Natural killer cell (primary cell): Measurements from ENCODE around the gene AUTS2. TPM values are rescaled to one million over a fixed set of nuclear protein-coding genes. Genes with fewer than 3 reads are reported as not detected.

ENCODE experiments used
- ATAC-seq, 3 donors: fragments of 150-1000 bp in 2 of 3; fragments of 200-7000 bp in 1 of 3; cut with Tn5 transposase; 1 replicate in 1 of 3; 2 replicates in 2 of 3; pipeline ENCODE4 v1.10.0; 2021; ENCODE audit warnings: mild to moderate bottlenecking in 2 of 3, moderate library complexity in 2 of 3
- DNase-seq, 2 donors: peaks; one replicate each; pipeline versions ENCODE4 v3.0.0 to v3.0.0-alpha.2; 2013 to 2021; ENCODE audit warnings: mixed read lengths in 1 of 2
- H3K27ac ChIP-seq: one replicate; pipeline ENCODE4 v1.5.1; 2013; ENCODE audit warnings: mild to moderate bottlenecking, low read length
- H3K27me3 ChIP-seq: one replicate; pipeline ENCODE4 v1.6.1; 2013; ENCODE audit warnings: low read length; ENCODE audit not compliant: control insufficient read depth, insufficient read depth
- H3K36me3 ChIP-seq: one replicate; pipeline ENCODE4 v1.6.1; 2013; ENCODE audit warnings: low read length; ENCODE audit not compliant: control insufficient read depth, insufficient read depth
- H3K4me1 ChIP-seq: one replicate; pipeline ENCODE4 v1.6.1; 2013; ENCODE audit warnings: low read length; ENCODE audit not compliant: control insufficient read depth, insufficient read depth
- H3K4me3 ChIP-seq: one replicate; pipeline ENCODE4 v1.5.1; 2013; ENCODE audit warnings: low read length
- H3K9me3 ChIP-seq: one replicate; pipeline ENCODE4 v1.6.1; 2013; ENCODE audit warnings: low read length; ENCODE audit not compliant: control insufficient read depth, insufficient read depth
- H3K27ac Mint-ChIP-seq, 2 donors: one replicate each; pipeline ENCODE4 v1.8.0; 2022; ENCODE audit warnings: mild to moderate bottlenecking in 2 of 2, mixed read lengths in 2 of 2, moderate library complexity in 1 of 2
- H3K27me3 Mint-ChIP-seq, 2 donors: one replicate each; pipeline ENCODE4 v1.8.0; 2022; ENCODE audit warnings: low read depth in 2 of 2, mixed read lengths in 2 of 2
- H3K36me3 Mint-ChIP-seq: one replicate; pipeline ENCODE4 v1.8.0; 2022; ENCODE audit warnings: mixed read lengths
- H3K4me1 Mint-ChIP-seq, 2 donors: one replicate each; pipeline ENCODE4 v1.8.0; 2022; ENCODE audit warnings: mixed read lengths in 2 of 2
- H3K4me3 Mint-ChIP-seq: one replicate; pipeline ENCODE4 v1.8.0; 2022; ENCODE audit warnings: mild to moderate bottlenecking, moderate library complexity, mixed read lengths
- H3K9me3 Mint-ChIP-seq, 2 donors: one replicate each; pipeline ENCODE4 v1.8.0; 2022; ENCODE audit warnings: mixed read lengths in 2 of 2
- WGBS: methylation state at CpG from one replicate; pipeline ENCODE4 v1.1.7; 2013; ENCODE audit warnings: missing lambda C conversion rate; ENCODE audit not compliant: insufficient coverage; 5-methylcytosine and 5-hydroxymethylcytosine counted together
- intact Hi-C: fragments of 100-400 bp; cut with micrococcal nuclease; formaldehyde crosslinking; loops from one replicate; pipeline ENCODE4 v1.14.2; 2022
- total RNA-seq, 4 donors: library from RNA; stranded (reverse); fragments of 120-200 nt in 1 of 4; gene quantifications; one replicate each; pipeline versions ENCODE4 v1.2.3 to v1.2.4, GENCODE V29; 2013 to 2022
- TF ChIP-seq, protein P1 (sequence below): fragments of 200-600 bp; IDR thresholded peaks from one replicate; pipeline ENCODE4 v1.8.0; 2022; ENCODE audit warnings: antibody characterized with exemption

The AUTS2 gene
- total RNA-seq, 3 donors from 2014 or later (not counting 1 experiment from before 2014, with no cell fraction given) = 147 to 197 (median 155) TPM

DNA sequence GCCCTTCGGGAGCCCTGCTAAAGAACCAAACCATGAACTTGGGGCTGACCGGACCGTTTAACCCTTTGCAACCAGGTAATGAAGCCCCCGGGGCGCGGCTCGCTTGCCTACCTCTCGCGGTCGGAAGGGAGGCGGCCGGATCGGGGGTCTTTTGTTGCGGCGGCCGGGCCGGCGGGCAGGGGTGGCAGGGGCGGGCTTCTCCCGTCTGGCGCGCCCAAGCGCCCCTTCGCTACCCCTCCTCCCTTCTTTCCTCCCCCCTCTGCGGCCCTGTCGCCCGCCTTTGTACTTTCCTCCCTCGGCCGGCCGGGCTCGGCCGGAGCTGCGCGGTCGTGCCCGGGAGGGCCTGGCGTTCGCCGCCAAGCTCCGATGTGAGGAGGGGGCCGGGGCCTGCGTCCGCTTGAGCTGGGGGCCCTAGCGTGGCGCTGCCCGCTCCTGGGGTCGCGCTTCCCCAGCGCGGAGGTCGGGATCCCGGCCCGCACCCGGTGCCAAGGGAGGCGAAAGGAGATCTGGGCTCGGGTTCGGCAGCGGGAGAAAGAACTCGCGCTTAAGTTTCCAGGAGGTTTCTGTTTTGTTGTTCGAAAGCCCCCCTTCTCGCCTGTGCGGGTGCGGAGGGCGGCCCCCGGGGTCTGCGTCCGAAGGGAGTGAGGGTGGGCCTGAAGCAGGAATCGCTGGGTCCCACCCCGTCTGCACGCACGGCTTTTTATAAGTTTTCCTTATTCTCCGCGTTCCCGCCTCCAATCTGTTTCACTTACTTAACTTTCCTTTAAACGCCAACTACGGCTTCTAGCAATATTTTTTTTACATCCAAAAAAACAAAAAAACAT lies 1096.9 kb downstream of the AUTS2 start:
- peaks cover 6% of the 10 kb centered on the region for H3K36me3 Mint-ChIP-seq
- intact Hi-C loops = loop anchor here (1.0 to 10.0 kb wide), 10 partner anchors 16 to 630 kb away; no protein-coding TSS in a partner anchor
- Histone ChIP-seq H3K4me3 (peak overlapping the region; percentile 90), H3K9me3 (no peaks in the 10 kb centered on the region), H3K36me3 (peaks cover 13% of the 10 kb centered on the region), H3K4me1 (peaks cover 18% of the 10 kb centered on the region), H3K27ac (peak overlapping the region; percentile 74), H3K27me3 (no peaks in the 10 kb centered on the region)
- DNase-seq (peak in 1 of 2 donors; percentile 22), ATAC-seq (no peak)
- WGBS = under 1% methylated on average over 77 of the region's 77 CpGs
- H3K4me1 Mint-ChIP-seq = peaks cover 41 to 48% of the 10 kb centered on the region in 2 donors
- peak overlapping the region; percentile 100 for H3K4me3 Mint-ChIP-seq
- H3K9me3 Mint-ChIP-seq = no peaks in the 10 kb centered on the region
- H3K27me3 Mint-ChIP-seq = no peaks in the 10 kb centered on the region
- TF ChIP-seq, protein P1, sequence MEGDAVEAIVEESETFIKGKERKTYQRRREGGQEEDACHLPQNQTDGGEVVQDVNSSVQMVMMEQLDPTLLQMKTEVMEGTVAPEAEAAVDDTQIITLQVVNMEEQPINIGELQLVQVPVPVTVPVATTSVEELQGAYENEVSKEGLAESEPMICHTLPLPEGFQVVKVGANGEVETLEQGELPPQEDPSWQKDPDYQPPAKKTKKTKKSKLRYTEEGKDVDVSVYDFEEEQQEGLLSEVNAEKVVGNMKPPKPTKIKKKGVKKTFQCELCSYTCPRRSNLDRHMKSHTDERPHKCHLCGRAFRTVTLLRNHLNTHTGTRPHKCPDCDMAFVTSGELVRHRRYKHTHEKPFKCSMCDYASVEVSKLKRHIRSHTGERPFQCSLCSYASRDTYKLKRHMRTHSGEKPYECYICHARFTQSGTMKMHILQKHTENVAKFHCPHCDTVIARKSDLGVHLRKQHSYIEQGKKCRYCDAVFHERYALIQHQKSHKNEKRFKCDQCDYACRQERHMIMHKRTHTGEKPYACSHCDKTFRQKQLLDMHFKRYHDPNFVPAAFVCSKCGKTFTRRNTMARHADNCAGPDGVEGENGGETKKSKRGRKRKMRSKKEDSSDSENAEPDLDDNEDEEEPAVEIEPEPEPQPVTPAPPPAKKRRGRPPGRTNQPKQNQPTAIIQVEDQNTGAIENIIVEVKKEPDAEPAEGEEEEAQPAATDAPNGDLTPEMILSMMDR = no peak
- H3K27ac Mint-ChIP-seq = peak overlapping the region; percentile 83 to 96

DNA sequence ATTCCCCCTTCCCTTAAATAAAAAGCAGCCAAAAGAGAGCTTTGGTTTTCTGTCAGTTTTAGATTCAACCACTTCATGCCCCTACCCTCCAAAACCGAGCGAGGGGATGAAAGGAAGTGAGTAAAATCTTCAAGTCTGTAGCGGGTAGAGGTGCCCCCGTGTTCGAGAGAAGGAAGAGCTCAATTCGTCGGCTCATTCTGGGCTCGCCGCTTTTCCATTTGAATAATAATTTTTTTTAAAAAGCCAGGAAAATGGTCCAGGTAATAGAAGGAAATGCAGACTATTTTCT lies 1097.5 kb downstream of the AUTS2 start:
- TF ChIP-seq, protein P1 = no peak
- H3K4me1 Mint-ChIP-seq = peaks cover 41 to 48% of the 10 kb centered on the region in 2 donors
- H3K27ac ChIP-seq = no peak overlapping the region
- no peaks in the 10 kb centered on the region for H3K9me3 ChIP-seq
- H3K9me3 Mint-ChIP-seq = no peaks in the 10 kb centered on the region
- H3K4me1 ChIP-seq = peaks cover 18% of the 10 kb centered on the region
- peaks cover 13% of the 10 kb centered on the region for H3K36me3 ChIP-seq
- peak overlapping the region; percentile 83 to 96 for H3K27ac Mint-ChIP-seq
- ATAC-seq = no peak
- peak overlapping the region; percentile 100 for H3K4me3 Mint-ChIP-seq
- H3K27me3 Mint-ChIP-seq = no peaks in the 10 kb centered on the region
- WGBS = 4% methylated on average over 7 of the region's 9 CpGs
- H3K4me3 ChIP-seq = peak overlapping the region; percentile 90
- DNase-seq = peak in 1 of 2 donors; percentile 52
- peaks cover 6% of the 10 kb centered on the region for H3K36me3 Mint-ChIP-seq
- intact Hi-C loops = loop anchor here (1.0 to 10.0 kb wide), 10 partner anchors 17 to 631 kb away; no protein-coding TSS in a partner anchor
- H3K27me3 ChIP-seq = no peaks in the 10 kb centered on the region

DNA sequence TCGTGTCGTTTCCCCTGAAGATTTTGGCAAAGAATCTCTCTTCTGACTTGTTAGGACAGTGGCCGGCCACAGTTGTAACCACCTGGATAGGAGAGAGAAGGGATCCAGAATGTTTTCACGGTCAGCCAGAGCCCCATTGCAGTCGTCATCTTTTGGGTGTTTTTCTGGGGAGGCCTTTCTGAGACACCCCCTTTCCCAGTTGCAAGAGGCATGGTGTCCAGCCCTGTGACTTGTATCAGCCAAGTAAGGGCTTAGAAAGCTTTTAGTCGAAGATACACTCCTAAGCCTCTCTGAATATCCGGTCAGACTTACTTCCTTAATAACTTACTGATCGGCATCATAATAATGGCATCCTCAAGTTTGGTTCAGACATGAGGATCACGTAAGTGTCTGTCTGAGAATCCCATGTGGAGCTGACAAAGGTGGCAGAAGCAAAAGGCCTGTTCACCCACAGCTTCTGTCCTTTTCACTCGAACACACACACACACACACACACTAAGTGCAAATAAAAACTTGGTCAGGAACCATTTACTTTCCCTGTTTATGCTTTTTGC lies 1098.0 kb downstream of the AUTS2 start:
- H3K27me3 Mint-ChIP-seq = no peaks in the 10 kb centered on the region
- no peaks in the 10 kb centered on the region for H3K9me3 Mint-ChIP-seq
- intact Hi-C loops = loop anchor here (5.0 to 10.0 kb wide), 8 partner anchors 99 to 631 kb away; no protein-coding TSS in a partner anchor
- TF ChIP-seq, protein P1 = no peak
- 55% methylated on average over 10 of the region's 10 CpGs for WGBS
- DNase-seq (peak in 1 of 2 donors; percentile 22), ATAC-seq (no peak)
- Histone ChIP-seq H3K4me3 (peak overlapping the region; percentile 90), H3K9me3 (no peaks in the 10 kb centered on the region), H3K4me1 (peaks cover 18% of the 10 kb centered on the region), H3K36me3 (peaks cover 13% of the 10 kb centered on the region), H3K27ac (no peak overlapping the region), H3K27me3 (no peaks in the 10 kb centered on the region)
- peaks cover 6% of the 10 kb centered on the region for H3K36me3 Mint-ChIP-seq
- peak overlapping the region; percentile 83 to 96 for H3K27ac Mint-ChIP-seq
- H3K4me3 Mint-ChIP-seq = peak overlapping the region; percentile 100
- peaks cover 41 to 50% of the 10 kb centered on the region in 2 donors for H3K4me1 Mint-ChIP-seq
